HG02840 (cell line): Measurements from ENCODE around the gene GJB1.
"Not testable (repeated sequence)": the region's sequence is repeated elsewhere in the genome, so short reads cannot be mapped to it uniquely, and the experiment has no call there.

ENCODE experiments used
- ATAC-seq: cut with Tn5 transposase; IDR thresholded peaks from one replicate; pipeline ENCODE4 v1.9.1; 2021; ENCODE audit warnings: mild to moderate bottlenecking, moderate library complexity, moderate number of reproducible peaks; ENCODE audit not compliant: unreplicated experiment, low FRiP score

Gene GJB1

DNA sequence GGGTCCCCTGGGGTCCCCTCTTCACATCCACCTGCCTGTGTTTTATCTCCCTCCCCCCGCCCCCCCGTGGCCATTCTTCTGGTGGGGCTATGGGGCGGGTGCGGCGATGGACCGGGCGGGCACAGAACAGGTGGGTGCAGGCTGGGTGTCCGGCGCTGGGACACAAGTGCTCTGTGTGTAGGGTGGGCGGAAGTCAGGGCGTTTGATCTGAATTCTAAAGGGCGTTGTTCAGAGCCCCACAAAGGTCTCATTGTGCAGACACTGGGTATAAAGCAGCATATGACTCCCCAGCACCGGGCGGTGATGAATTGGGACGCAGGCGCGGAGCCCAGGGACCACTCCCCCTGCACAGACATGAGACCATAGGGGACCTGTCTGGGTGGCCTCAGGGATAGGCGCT lies at the start of gene GJB1:
GJB1 (plus strand) TSS at position 296 of the 400 bp plus-strand sequence. CDS start 484 bp downstream, outside the sequence.
- no peak for ATAC-seq

GRCh38 chrX:71173440-71173839 lies 49.6 kb upstream of the GJB1 start:
- no peak for ATAC-seq

GRCh38 chrX:71174795-71175194 lies 48.2 kb upstream of the GJB1 start:
- ATAC-seq: no peak

DNA sequence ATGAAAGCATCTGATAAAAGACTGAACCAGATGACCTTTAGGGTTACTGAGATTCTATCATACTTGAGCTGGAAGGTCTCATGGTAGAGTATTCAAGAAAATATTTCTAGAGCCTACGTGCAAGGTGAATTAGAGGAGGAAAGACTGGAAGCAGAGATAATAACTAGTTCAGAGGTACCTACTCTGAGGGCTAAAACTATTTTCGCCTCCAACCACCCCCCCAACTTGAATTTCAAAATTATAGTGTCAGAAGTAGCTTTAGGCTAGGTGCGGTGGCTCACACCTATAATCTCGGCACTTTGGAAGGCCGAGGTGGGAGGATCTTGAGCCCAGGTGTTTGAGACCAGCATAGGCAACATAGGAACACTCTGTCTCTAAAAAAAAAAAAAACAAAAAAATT lies 47.5 kb upstream of the GJB1 start:
- ATAC-seq: no peak

DNA sequence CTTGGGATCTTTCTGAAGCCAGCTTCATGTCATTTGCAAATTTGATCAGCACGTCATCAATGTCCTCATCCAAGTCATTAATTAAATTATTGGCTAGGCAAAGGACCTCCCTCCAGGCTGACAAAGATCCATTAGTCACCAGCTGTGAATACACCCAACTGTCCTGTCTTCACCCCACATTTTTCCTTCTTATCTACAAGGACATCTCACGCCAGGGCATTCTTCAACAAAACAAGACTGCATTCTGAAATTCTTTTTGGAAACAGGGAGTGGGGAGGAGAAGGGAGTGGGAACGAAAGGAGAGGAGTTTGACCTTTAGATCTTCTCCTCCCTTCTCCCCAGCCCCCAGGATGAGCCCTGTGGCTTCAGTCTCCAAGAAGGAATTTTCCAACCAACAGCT lies 45.7 kb upstream of the GJB1 start:
- ATAC-seq: no peak

DNA sequence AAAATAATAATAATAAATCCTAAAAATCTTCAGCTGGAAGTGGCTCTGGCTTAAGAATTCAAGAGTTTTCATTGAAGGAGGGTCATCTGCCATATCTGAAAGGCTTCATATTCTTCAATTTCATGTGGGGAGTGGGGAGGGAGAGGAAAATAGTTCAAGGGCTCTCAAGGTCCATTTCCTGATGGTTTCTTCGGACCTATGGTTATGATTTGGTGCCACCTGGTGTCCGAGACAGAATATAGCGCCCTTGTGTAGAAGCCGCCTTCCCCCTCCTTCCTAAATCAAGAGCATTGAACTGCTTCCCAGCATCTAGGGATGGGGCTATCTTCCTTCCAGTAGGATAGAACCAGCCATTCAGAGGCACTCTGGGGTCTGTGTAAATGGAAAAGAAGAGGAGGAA lies 44.1 kb upstream of the GJB1 start:
- ATAC-seq: no peak

- ATAC-seq: not testable (repeated sequence)
Measured at GRCh38 chrX:71180579-71181265, 42.3 kb upstream of the GJB1 start.

DNA sequence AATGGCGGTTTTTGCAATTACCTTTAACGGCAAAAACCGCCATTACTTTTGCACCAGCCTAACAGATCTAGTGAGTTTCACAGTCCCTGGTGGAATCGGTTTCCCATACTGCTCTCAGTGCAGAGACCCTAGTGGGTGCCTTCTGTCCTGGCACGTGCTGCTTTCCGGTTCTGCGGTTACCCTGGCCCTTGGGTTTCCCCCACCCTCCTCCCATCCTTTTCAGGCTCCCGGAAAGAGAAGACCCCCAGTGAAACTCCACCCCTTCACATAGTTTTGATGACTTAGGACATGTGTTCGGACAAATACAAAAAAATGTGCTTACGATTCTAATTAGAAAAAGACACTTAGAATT lies 41.5 kb upstream of the GJB1 start:
- peak; percentile 25 for ATAC-seq

DNA sequence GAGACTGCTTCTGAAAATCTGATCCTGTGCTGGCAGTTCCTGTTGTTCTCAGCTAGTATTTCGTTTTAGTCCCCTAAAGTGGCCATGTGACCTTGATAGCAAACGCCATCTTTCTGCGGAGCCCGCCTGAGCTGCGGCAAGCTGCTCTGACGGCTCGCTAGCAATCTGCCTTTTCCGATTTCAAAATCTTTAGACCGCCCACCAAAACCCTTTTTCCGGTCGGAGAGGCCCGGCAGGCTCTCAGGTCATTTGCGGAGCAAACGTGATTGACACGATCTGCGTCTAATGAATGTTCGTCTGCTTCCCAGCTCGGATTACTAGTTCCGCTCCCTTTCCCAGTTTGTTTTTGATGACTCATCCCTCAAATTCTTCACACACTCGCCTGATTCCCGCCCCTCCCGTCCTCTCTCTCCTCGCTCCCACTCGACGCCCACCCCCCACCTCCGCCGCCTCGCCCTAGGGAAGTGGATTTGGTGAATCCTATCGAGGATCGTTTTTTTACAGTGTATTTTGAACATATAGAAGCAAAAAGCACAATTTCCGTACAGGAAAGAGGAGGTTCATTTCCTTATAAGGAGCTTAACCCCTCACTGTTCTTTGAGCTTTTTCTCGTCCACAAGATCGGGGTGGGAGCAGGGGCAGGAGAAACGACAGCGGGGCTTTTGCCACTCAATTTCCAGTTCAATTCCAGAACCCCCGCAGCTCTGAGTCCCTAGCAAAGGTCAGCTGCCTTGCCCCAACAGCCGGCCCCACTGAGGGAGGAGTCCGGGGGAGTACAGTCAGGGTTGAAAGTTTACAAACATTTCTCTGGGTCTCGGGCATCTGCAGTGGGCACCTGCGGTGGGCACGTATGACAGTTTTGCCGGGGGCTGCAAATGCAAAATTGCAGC lies 40.9 kb upstream of the GJB1 start:
- peak; percentile 75 for ATAC-seq

- ATAC-seq: no peak
Measured at GRCh38 chrX:71182871-71183270, 40.2 kb upstream of the GJB1 start.

DNA sequence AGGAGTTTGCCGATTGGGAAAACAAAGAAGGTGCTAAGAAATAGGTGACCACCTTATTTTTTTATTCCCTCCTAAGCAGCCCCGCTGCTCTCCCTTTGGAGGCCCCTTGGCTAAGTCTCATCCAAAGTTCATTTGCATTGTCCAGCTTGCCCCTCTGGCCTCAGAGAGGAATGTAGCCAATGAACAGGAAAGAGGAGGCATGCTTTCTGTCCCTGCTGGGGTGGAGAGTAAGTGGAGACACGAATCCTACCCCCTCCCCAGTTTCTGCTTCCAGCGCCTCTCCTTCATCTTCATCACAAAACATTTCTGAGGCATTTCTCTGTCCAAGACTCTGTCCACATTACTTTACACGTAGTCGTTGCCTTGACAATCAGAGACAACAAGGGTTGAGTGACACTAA lies 39.7 kb upstream of the GJB1 start:
- no peak for ATAC-seq

DNA sequence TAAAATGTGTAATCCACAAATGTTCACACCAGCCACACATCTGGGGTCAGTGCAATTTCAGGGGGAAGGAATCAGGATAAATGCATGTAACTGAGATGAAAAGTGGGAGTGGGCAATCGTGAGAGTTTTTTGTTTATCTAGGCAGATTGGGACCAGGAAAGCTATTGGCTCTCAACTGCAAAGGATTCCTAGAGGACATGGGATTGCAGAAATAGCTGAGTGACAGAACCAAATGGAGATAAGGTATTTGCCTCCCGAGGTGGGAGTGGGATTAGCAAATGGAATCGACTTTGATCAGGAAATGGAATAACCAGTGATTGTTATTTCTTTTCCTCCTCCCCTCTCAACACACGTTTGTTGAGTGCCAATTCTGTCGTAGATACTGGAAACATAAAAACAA lies 38.9 kb upstream of the GJB1 start:
- no peak for ATAC-seq

DNA sequence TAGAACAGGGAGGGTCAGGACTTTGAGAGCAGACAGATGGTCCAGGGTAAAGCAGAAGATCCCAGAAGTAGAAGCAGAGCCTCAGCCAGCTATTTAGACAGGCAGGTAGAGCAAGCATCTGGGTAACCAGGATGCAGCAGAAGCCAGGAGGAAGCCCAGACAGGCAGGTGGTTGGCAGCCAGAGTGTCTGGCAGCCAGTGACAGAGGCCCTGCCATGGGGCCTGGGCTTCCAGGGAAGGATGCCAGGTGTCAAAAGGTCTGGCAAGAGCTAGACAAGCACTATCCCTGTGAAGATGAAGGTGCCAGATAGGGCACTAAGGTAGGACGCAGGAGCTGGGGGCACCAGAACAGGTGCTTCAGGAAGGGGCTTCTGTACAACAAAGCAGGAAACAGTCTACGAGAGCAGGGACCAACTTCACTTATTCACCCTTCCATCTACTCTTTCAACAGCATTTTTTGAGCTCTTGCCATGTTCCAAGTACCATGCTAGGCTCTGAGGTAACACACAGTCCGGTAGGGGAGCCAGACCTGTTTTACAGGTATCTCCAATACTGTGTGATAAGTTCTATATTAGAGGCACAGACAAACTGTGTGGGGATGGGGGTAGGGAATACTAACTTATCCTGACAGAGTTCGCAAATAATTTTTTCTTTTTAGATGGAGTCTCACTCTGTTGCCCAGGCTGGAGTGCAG lies 38.1 kb upstream of the GJB1 start:
- ATAC-seq: no peak

- ATAC-seq: no peak
Measured at GRCh38 chrX:71191248-71191647, 31.8 kb upstream of the GJB1 start.

DNA sequence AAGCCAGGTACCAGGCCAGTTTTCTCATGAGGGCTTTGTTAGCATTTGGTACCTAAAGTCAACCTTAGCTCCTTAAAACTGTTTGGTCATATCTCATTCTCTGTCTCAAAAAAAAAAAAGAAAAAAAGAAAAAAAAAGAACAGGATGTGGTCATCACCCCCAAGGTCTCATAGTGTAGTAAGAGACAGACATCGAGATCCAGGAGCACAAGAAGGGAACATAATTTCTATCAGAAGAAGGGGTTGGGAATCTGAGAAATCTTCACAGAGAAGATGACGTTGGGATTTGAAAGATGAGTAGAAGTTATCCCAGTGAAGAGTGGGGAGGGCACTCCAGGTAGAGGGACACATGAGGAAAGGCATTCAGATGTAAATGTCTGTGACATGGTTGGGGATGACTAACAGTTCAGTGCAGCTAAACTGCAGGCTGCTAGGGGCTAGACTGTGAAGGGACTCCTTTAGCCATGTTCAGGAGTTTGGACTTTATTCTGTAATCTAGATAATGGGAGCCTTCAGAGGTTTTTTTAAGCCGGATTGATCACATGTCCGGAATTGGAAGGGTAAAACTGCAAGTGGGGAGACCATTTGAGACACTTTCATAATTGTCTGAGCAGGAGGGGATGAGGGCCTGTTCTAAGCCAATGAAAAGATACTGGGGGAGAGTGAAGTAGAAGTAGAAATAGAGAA lies 26.9 kb upstream of the GJB1 start:
- ATAC-seq: no peak

- no peak for ATAC-seq
Measured at GRCh38 chrX:71198066-71198465, 25.0 kb upstream of the GJB1 start.

- no peak for ATAC-seq
Measured at GRCh38 chrX:71199252-71200008, 23.6 kb upstream of the GJB1 start.

GRCh38 chrX:71210816-71211215 lies 12.2 kb upstream of the GJB1 start:
- ATAC-seq: no peak

DNA sequence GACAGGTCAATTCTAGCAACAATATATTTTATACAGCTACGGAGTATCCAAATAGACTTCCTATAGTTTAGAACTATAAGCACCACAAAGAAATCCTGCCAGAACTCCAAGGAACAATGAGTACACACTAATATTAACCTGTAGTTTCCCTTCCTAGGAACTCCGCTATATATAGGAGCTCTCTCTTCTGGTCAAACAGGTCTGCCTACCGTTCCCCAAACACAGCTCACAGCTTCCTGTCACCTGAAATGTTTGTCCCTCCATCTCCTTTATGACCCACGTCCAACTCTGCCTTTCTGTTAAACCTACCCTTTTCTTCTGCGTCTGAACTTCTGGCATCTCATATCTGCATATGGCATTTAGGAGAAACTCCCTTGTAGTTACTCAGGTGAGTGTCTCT lies 10.5 kb upstream of the GJB1 start:
- no peak for ATAC-seq

- no peak for ATAC-seq
Measured at GRCh38 chrX:71214152-71214551, 8.9 kb upstream of the GJB1 start.
